GM12864 (cell line): Measurements from ENCODE around the gene PLEKHA7.

Source experiments
- DNase-seq: peaks from one replicate; pipeline ENCODE4 v3.0.0-alpha.2; 2011; ENCODE audit warnings: low read depth
- H3K4me3 ChIP-seq: 2 replicates; pipeline ENCODE4 v1.5.1; 2011; ENCODE audit warnings: mild to moderate bottlenecking, low read depth, low read length, control low read depth
- TF ChIP-seq, protein P1 (sequence below): IDR thresholded peaks from 2 replicates; pipeline ENCODE4 v1.5.1; 2011; ENCODE audit warnings: low read depth, mild to moderate bottlenecking, moderate library complexity, low read length, control low read depth, inconsistent platforms; ENCODE audit errors: missing control alignments

Gene PLEKHA7

DNA sequence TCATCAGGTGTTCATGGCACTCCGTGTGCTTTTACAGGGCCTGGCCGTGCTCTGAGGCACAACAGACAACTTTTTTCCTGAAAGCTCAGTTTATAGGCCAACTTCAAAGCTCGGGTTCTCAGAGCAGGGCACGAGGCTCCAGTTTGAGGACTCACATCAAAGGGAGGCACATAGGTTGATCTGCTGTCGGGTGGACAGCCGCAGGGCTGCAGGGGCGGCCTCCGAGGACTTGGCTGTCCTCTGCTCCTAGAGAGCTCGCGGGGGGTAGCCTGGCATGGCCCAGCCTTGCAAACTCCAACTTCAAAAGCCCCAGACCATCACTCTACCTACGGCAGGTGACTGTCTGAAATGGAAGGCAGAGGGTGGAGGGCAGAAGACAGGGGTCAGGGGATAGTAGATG lies 244.2 kb downstream of the PLEKHA7 start:
- TF ChIP-seq, protein P1, sequence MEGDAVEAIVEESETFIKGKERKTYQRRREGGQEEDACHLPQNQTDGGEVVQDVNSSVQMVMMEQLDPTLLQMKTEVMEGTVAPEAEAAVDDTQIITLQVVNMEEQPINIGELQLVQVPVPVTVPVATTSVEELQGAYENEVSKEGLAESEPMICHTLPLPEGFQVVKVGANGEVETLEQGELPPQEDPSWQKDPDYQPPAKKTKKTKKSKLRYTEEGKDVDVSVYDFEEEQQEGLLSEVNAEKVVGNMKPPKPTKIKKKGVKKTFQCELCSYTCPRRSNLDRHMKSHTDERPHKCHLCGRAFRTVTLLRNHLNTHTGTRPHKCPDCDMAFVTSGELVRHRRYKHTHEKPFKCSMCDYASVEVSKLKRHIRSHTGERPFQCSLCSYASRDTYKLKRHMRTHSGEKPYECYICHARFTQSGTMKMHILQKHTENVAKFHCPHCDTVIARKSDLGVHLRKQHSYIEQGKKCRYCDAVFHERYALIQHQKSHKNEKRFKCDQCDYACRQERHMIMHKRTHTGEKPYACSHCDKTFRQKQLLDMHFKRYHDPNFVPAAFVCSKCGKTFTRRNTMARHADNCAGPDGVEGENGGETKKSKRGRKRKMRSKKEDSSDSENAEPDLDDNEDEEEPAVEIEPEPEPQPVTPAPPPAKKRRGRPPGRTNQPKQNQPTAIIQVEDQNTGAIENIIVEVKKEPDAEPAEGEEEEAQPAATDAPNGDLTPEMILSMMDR = no peak
- H3K4me3 ChIP-seq = no peak overlapping the region
- no peak for DNase-seq

DNA sequence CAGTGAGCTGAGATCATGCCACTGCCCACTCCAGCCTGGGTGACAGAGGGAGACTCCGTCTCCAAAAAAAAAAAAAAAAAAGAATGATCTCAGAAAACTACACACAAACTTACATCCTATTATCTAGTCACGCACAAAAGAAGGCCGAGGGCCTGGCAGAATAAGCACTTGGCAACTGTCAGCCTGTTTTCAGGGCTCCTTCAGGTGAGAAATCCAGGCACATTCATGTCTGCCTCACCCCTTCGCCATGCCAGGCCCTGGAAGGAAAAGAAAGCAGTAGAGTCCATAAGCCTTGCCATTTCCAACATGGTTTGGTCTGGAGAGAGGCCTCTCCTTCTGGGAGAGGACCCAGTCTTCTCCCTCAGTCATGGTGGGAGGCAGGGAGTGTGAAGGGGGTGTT lies 244.8 kb downstream of the PLEKHA7 start:
- no peak for DNase-seq
- TF ChIP-seq, protein P1 = no peak
- no peak overlapping the region for H3K4me3 ChIP-seq

DNA sequence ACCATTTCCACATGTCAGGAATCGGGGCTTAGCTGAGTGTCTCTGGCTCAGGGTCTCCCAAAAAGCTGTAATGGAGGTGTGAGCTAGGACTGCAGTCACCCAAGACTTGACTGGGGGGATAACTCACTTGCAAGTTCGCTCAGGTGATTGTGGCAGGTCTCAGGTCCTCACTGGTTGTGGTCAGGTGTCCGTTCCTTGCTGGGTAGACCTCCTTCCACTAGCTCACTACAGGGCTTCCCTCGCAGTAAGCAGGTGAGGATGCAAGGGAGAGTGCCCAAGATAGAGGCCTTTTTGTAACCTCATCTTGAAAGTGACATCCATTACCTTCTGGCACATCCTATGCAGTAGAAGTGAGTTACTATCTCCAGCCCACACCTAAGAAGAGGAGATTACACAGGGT lies 246.3 kb downstream of the PLEKHA7 start:
- H3K4me3 ChIP-seq = no peak overlapping the region
- TF ChIP-seq, protein P1 = no peak
- no peak for DNase-seq

DNA sequence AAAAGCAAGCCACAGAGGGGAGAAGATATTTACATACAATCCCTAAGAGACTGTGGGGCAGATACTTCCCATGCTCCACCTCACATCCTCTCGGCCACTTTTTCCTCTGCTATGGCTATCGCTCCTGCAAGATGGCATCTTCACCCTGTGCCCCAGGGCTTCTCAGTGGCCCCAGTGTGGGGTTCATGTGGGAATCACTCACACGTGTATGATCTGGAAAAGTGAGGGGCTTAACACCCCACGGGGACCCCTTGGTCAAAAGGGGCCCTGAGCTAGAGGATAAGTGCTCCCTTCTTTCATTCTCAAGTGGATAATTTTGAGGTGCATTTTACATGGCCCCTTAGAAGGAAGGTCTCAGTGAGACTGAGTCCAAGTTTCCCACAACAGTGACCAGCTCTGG lies 247.1 kb downstream of the PLEKHA7 start:
- TF ChIP-seq, protein P1 = no peak
- H3K4me3 ChIP-seq = no peak overlapping the region
- no peak for DNase-seq

DNA sequence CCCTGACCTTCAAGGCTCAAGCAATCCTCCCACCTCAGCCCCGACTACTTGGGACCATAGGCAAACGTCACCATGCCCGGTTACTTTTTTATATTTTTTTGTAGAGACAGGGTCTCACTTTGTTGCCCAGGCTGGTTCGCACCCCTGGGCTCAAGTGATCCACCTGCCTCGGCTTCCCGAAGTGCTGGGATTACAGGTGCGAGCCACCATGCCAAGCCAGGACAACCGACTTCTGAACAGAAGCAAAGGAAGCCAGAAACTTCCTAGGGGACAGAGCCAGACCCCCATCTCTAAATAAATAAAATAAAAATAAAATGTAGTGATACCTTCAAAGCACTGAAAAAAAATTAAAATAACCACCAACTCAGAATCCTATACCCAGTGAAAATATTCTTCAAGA lies 249.3 kb downstream of the PLEKHA7 start:
- no peak overlapping the region for H3K4me3 ChIP-seq
- no peak for DNase-seq
- TF ChIP-seq, protein P1 = no peak

DNA sequence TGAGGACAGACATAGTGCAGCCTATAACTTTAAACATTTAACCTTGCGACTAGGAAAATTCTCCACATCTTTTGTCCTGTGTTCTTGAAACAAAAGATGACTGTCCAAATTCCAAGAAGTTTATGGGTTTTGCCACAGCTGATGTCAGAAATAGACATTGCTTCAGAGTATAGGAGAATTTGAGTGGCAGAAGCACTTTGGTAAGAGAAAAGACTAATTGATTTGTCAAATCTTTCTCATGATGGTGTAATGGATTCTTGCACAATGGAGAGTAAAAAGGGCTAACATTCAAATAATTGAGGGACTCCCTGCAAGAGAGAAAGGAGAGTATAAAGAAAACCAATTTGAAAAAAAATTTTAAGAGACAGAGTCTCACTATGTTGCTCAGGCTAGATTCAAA lies 250.5 kb downstream of the PLEKHA7 start:
- TF ChIP-seq, protein P1 = no peak
- DNase-seq = no peak
- no peak overlapping the region for H3K4me3 ChIP-seq

DNA sequence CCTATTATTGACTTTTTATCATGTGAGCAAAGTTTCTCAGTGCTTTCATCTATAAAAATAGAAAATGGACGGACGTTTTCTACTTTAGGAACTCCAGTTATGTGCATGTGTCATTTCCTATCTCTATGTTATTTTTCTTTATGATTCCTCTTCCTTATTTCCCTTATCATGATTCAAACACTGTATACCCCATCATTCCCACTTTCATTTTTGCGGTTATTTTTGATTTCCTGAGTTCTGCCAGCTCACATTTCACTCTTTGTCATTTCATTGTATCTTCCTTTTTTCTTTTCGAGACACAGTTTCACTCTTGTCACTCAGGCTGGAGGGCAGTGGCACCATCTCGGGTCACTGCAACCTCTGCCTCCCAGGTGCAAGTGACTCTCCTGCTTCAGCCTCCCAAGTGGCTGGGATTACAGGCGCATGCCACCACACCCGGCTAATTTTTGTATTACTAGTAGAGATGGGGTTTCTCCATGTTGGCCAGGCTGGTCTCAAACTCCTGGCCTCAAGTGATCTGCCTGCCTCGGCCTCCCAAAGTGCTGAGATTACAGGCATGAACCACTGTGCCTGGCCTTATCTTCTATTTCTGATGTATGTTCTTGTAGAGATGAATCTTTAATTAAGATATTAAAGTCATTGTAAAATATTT lies 254.2 kb downstream of the PLEKHA7 start:
- H3K4me3 ChIP-seq = no peak overlapping the region
- TF ChIP-seq, protein P1 = no peak
- DNase-seq = no peak
